Islet of Langerhans (tissue), 1 donor: ENCODE measurements around the gene TMPRSS4.
"Not testable (repeated sequence)": the region's sequence is repeated elsewhere in the genome, so short reads cannot be mapped to it uniquely, and the experiment has no call there.

Source experiments
- FAIRE-seq: peaks from one replicate; lab custom pipeline; 2011; peaks lifted over from hg19 to GRCh38; lab: Jason Lieb, UNC

TMPRSS4 gene

GRCh38 chr11:118057251-118058145 lies 19.4 kb upstream of the TMPRSS4 start:
- FAIRE-seq, result no peak

GRCh38 chr11:118058311-118059245 lies 18.3 kb upstream of the TMPRSS4 start:
- FAIRE-seq, result no peak

- no peak for FAIRE-seq
These were observed 17.5 kb upstream of the TMPRSS4 start for GRCh38 chr11:118059246-118059940.

- no peak for FAIRE-seq
These were observed 16.7 kb upstream of the TMPRSS4 start for GRCh38 chr11:118060081-118060661.

- no peak for FAIRE-seq
These were observed 16.0 kb upstream of the TMPRSS4 start for GRCh38 chr11:118060869-118061268.

- no peak for FAIRE-seq
These were observed 15.2 kb upstream of the TMPRSS4 start for GRCh38 chr11:118061586-118062125.

GRCh38 chr11:118062181-118062580 lies 14.7 kb upstream of the TMPRSS4 start:
- not testable (repeated sequence) for FAIRE-seq

GRCh38 chr11:118062631-118063030 lies 14.2 kb upstream of the TMPRSS4 start:
- FAIRE-seq, result not testable (repeated sequence)

GRCh38 chr11:118064956-118065355 lies 11.9 kb upstream of the TMPRSS4 start:
- FAIRE-seq, result no peak

- no peak for FAIRE-seq
These were observed 11.5 kb upstream of the TMPRSS4 start for GRCh38 chr11:118065384-118065783.

- no peak for FAIRE-seq
These were observed 9.9 kb upstream of the TMPRSS4 start for GRCh38 chr11:118067006-118067405.

GRCh38 chr11:118068206-118068944 lies 8.5 kb upstream of the TMPRSS4 start:
- no peak for FAIRE-seq

- FAIRE-seq, result no peak
These were observed 7.8 kb upstream of the TMPRSS4 start for GRCh38 chr11:118068945-118069612.

GRCh38 chr11:118071416-118072030 lies 5.4 kb upstream of the TMPRSS4 start:
- FAIRE-seq, result no peak

- no peak for FAIRE-seq
These were observed 3.3 kb upstream of the TMPRSS4 start for GRCh38 chr11:118073554-118073953.

GRCh38 chr11:118074091-118074685 lies 2.7 kb upstream of the TMPRSS4 start:
- FAIRE-seq, result no peak

GRCh38 chr11:118074785-118075184 lies 2.1 kb upstream of the TMPRSS4 start:
- no peak for FAIRE-seq

GRCh38 chr11:118078911-118079411 lies 2.1 kb downstream of the TMPRSS4 start:
- no peak for FAIRE-seq

GRCh38 chr11:118079491-118079890 lies 2.6 kb downstream of the TMPRSS4 start:
- no peak for FAIRE-seq
